ENCODE data around the gene ITGA11.

ITGA11 gene

GRCh38 chr15:68447976-68448755 lies 16.2 kb upstream of the ITGA11 start:
- DNase-seq = no peak

- no peak for DNase-seq
Measured at GRCh38 chr15:68447209-68447608, 15.2 kb upstream of the ITGA11 start.

GRCh38 chr15:68445351-68445750 lies 13.4 kb upstream of the ITGA11 start:
- no peak for DNase-seq

GRCh38 chr15:68444336-68444735 lies 12.4 kb upstream of the ITGA11 start:
- no peak for DNase-seq

GRCh38 chr15:68442903-68443302 lies 10.9 kb upstream of the ITGA11 start:
- no peak for DNase-seq

- DNase-seq = no peak
Measured at GRCh38 chr15:68442041-68442440, 10.1 kb upstream of the ITGA11 start.

GRCh38 chr15:68441045-68441743 lies 9.2 kb upstream of the ITGA11 start:
- DNase-seq = no peak

GRCh38 chr15:68440136-68440535 lies 8.2 kb upstream of the ITGA11 start:
- no peak for DNase-seq

- DNase-seq = no peak
Measured at GRCh38 chr15:68439506-68439905, 7.5 kb upstream of the ITGA11 start.

- no peak for DNase-seq
Measured at GRCh38 chr15:68436680-68437079, 4.7 kb upstream of the ITGA11 start.

GRCh38 chr15:68435966-68436365 lies 4.0 kb upstream of the ITGA11 start:
- DNase-seq = no peak

- DNase-seq = peak in 1 of 2 experiments; percentile 9
Measured at GRCh38 chr15:68434021-68434420, 2.1 kb upstream of the ITGA11 start.

- DNase-seq = no peak
Measured at GRCh38 chr15:68433551-68433950, 1.6 kb upstream of the ITGA11 start.

GRCh38 chr15:68432441-68433064 lies 590 bp upstream of the ITGA11 start:
- no peak for DNase-seq

- DNase-seq = peak in 1 of 2 experiments; percentile 16
Measured at GRCh38 chr15:68431037-68431791, 749 bp downstream of the ITGA11 start.

GRCh38 chr15:68430471-68431036 lies 1.4 kb downstream of the ITGA11 start:
- DNase-seq = no peak

- DNase-seq = no peak
Measured at GRCh38 chr15:68429691-68430470, 2.1 kb downstream of the ITGA11 start.

GRCh38 chr15:68428431-68428940 lies 3.5 kb downstream of the ITGA11 start:
- DNase-seq = no peak

- no peak for DNase-seq
Measured at GRCh38 chr15:68427963-68428362, 4.0 kb downstream of the ITGA11 start.

GRCh38 chr15:68427366-68427765 lies 4.6 kb downstream of the ITGA11 start:
- DNase-seq = no peak

GRCh38 chr15:68426116-68426515 lies 5.8 kb downstream of the ITGA11 start:
- DNase-seq = no peak
